KMS-11 (cell line): ENCODE results near the gene KRTAP19-3.

ENCODE experiments used
- H2AFZ ChIP-seq: fragments of 200-600 bp; sonication (generic); 2 replicates; pipeline ENCODE4 v1.6.1; 2016; ENCODE audit warnings: antibody characterized with exemption, mixed run types, low read depth
- H3K27ac ChIP-seq: fragments of 200-600 bp; sonication (generic); 2 replicates; pipeline ENCODE4 v1.6.1; 2016; ENCODE audit warnings: mild to moderate bottlenecking, mixed run types
- H3K27me3 ChIP-seq: fragments of 200-600 bp; sonication (generic); 2 replicates; pipeline ENCODE4 v1.6.1; 2017; ENCODE audit warnings: mild to moderate bottlenecking, low read depth, mixed run types, moderate library complexity; ENCODE audit not compliant: insufficient read depth
- H3K36me3 ChIP-seq: fragments of 200-600 bp; sonication (generic); 2 replicates; pipeline ENCODE4 v1.6.1; 2017; ENCODE audit warnings: mild to moderate bottlenecking, mixed run types; ENCODE audit not compliant: insufficient read depth
- H3K4me1 ChIP-seq: fragments of 200-600 bp; sonication (generic); 2 replicates; pipeline ENCODE4 v1.6.1; 2016; ENCODE audit warnings: mild to moderate bottlenecking, low read depth, mixed run types; ENCODE audit not compliant: poor library complexity, severe bottlenecking
- H3K4me2 ChIP-seq: fragments of 200-600 bp; sonication (generic); 2 replicates; pipeline ENCODE4 v1.7.0; 2016; ENCODE audit warnings: mild to moderate bottlenecking, mixed run types
- H3K4me3 ChIP-seq: fragments of 200-600 bp; sonication (generic); IDR thresholded peaks from 2 replicates; pipeline ENCODE4 v1.6.1; 2017; ENCODE audit warnings: low read depth, low read length, mixed read lengths; ENCODE audit not compliant: insufficient read depth
- H3K79me2 ChIP-seq: fragments of 200-600 bp; sonication (generic); 2 replicates; pipeline ENCODE4 v1.6.1; 2016; ENCODE audit warnings: low read depth, mixed run types; ENCODE audit not compliant: insufficient read depth
- H3K9ac ChIP-seq: fragments of 200-600 bp; sonication (generic); 2 replicates; pipeline ENCODE4 v1.6.1; 2016; ENCODE audit warnings: mild to moderate bottlenecking, mixed run types
- H4K20me1 ChIP-seq: fragments of 200-600 bp; sonication (generic); 2 replicates; pipeline ENCODE4 v1.6.1; 2016; ENCODE audit warnings: mild to moderate bottlenecking, mixed run types; ENCODE audit not compliant: insufficient read depth
- TF ChIP-seq, protein P1 (sequence below): fragments of 200-600 bp; sonication (generic); conservative IDR thresholded peaks from 2 replicates; pipeline ENCODE4 v1.6.1; 2017; ENCODE audit warnings: low read depth, mild to moderate bottlenecking, antibody characterized with exemption, low read length, moderate library complexity, mixed read lengths

Gene KRTAP19-3

DNA sequence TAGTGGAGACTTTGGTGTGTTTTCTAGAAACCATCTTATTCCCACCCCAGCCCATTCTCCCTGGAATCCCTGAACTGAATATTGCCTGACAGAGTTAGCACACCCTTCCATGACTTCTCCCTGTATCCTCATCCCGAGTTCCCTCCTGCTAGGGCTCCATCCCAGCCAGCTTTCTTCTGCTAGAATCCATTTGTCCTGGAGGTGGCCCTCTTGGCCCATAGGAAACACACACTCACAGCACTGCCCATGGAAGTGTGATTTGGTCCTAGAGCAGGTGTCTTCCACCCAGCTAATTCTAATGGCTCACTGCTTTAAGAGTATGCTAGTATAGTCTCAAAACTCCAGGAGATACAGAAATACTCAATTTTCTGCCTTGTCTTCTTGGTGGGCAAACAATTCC is 47.6 kb downstream of the KRTAP19-3 start:
- TF ChIP-seq, protein P1, sequence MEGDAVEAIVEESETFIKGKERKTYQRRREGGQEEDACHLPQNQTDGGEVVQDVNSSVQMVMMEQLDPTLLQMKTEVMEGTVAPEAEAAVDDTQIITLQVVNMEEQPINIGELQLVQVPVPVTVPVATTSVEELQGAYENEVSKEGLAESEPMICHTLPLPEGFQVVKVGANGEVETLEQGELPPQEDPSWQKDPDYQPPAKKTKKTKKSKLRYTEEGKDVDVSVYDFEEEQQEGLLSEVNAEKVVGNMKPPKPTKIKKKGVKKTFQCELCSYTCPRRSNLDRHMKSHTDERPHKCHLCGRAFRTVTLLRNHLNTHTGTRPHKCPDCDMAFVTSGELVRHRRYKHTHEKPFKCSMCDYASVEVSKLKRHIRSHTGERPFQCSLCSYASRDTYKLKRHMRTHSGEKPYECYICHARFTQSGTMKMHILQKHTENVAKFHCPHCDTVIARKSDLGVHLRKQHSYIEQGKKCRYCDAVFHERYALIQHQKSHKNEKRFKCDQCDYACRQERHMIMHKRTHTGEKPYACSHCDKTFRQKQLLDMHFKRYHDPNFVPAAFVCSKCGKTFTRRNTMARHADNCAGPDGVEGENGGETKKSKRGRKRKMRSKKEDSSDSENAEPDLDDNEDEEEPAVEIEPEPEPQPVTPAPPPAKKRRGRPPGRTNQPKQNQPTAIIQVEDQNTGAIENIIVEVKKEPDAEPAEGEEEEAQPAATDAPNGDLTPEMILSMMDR, result no peak
- H2AFZ ChIP-seq, result no peak overlapping the region

GRCh38 chr21:30443226-30443625 is 48.6 kb downstream of the KRTAP19-3 start:
- TF ChIP-seq, protein P1, result no peak
- H4K20me1 ChIP-seq, result no peaks in the 10 kb centered on the region
- no peaks in the 10 kb centered on the region for H3K4me1 ChIP-seq
- H3K4me3 ChIP-seq, result no peak overlapping the region
- no peak overlapping the region for H2AFZ ChIP-seq
- no peaks in the 10 kb centered on the region for H3K79me2 ChIP-seq
- no peak overlapping the region for H3K9ac ChIP-seq
- H3K27ac ChIP-seq, result no peak overlapping the region
- H3K36me3 ChIP-seq, result no peaks in the 10 kb centered on the region
- H3K4me2 ChIP-seq, result no peak overlapping the region
- H3K27me3 ChIP-seq, result no peaks in the 10 kb centered on the region

More for the DNA sequence above, 47.6 kb downstream of the KRTAP19-3 start:
- no peak overlapping the region for H3K27ac ChIP-seq
- no peaks in the 10 kb centered on the region for H4K20me1 ChIP-seq
- no peak overlapping the region for H3K9ac ChIP-seq
- no peaks in the 10 kb centered on the region for H3K36me3 ChIP-seq
- H3K79me2 ChIP-seq, result no peaks in the 10 kb centered on the region
- no peak overlapping the region for H3K4me2 ChIP-seq
- no peaks in the 10 kb centered on the region for H3K4me1 ChIP-seq
- no peak overlapping the region for H3K4me3 ChIP-seq
- no peaks in the 10 kb centered on the region for H3K27me3 ChIP-seq
